Astrocyte of the spinal cord (primary cell): ENCODE measurements around the gene GRM4.
"Not testable (repeated sequence)": the region's sequence is repeated elsewhere in the genome, so short reads cannot be mapped to it uniquely, and the experiment has no call there.

Source experiments
- DNase-seq: peaks from one replicate; pipeline ENCODE4 v3.0.0; 2011; ENCODE audit warnings: low read depth, low spot score
- H3K4me3 ChIP-seq: 2 replicates; pipeline ENCODE4 v1.5.1; 2011; ENCODE audit warnings: low read depth, mild to moderate bottlenecking, low read length, moderate library complexity
- in situ Hi-C: cut with HindIII; loops from 2 replicates; pipeline ENCODE4 v1.10.0; 2017; ENCODE audit warnings: low sequenced_read_pairs
- TF ChIP-seq, protein P1 (sequence below): IDR thresholded peaks from 2 replicates; pipeline ENCODE4 v1.5.1; 2012; ENCODE audit warnings: low read depth, mild to moderate bottlenecking, low read length, inconsistent platforms

Gene GRM4

DNA sequence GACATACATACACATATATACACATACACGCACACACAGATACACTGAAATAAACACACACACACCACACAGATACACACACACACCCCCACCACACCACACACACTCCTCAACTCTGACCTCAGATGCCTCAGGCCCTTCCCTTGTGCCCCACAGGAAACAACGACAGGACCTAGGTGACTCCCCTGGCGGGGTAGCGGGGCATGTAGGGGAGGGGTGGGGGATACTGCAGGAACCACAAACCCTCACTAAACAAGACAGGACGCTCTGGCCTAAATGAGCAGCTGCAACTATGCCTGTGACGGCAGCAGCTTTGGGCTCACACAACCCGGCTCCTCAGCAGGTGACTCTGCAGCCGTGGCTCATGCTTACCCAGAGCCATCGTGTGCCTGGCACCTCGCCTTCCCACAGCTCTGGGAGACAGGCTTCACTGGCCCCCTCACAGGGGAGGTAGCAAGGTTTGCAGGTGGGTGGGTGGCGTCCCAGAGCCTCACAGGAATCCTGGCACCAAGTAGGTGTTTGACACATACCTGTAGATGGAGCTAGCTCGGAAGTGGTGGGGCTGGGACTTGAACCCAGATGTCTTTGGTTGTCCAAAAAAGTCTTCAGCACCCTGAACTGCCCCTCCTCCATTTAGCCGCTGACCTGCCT, 100.8 kb downstream of the GRM4 start:
- TF ChIP-seq, protein P1, sequence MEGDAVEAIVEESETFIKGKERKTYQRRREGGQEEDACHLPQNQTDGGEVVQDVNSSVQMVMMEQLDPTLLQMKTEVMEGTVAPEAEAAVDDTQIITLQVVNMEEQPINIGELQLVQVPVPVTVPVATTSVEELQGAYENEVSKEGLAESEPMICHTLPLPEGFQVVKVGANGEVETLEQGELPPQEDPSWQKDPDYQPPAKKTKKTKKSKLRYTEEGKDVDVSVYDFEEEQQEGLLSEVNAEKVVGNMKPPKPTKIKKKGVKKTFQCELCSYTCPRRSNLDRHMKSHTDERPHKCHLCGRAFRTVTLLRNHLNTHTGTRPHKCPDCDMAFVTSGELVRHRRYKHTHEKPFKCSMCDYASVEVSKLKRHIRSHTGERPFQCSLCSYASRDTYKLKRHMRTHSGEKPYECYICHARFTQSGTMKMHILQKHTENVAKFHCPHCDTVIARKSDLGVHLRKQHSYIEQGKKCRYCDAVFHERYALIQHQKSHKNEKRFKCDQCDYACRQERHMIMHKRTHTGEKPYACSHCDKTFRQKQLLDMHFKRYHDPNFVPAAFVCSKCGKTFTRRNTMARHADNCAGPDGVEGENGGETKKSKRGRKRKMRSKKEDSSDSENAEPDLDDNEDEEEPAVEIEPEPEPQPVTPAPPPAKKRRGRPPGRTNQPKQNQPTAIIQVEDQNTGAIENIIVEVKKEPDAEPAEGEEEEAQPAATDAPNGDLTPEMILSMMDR: no peak
- DNase-seq: no peak
- H3K4me3 ChIP-seq: no peak overlapping the region
- in situ Hi-C loops: no loop called here

DNA sequence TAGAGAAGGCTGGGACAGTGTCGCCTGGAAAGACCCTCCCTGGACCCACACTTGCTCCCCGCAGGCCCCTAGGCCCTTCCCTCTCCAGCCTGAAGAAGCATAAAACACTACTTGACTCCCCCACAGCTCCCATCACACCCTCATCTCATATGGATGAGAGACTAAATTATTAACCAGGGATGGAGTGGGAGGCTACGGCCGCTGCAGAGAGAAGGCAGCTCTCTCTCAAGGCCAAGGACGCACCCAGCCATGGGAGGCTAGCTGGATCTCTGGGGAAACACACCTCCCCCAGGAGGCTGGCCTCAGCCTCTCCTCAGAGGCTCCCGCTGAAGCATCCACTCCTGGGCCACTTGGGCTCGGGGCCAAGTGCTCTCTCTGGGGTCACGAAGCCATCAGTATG, 102.5 kb downstream of the GRM4 start:
- TF ChIP-seq, protein P1: no peak
- in situ Hi-C loops: no loop called here

DNA sequence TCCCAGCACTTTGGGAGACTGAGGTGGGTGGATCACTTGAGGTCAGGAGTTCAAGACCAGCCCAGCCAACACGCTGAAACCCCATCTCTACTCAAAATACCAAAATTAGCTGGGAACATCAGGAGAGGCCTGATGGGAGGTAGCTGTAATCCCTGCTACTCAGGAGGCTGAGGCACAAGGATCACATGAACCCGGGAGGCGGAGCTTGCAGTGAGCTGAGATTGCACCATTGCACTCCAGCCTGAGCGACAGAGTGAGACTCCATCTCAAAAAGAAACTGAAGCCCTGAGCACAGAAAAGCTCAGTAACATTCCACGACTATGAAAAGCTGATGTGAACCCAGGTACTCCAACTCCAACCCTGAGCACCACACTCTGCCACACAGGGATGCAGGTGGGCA, 103.9 kb downstream of the GRM4 start:
- in situ Hi-C loops, DNase-seq, H3K4me3 ChIP-seq: not testable (repeated sequence)

More for the DNA sequence above, 102.5 kb downstream of the GRM4 start:
- H3K4me3 ChIP-seq: no peak overlapping the region
- DNase-seq: no peak

DNA sequence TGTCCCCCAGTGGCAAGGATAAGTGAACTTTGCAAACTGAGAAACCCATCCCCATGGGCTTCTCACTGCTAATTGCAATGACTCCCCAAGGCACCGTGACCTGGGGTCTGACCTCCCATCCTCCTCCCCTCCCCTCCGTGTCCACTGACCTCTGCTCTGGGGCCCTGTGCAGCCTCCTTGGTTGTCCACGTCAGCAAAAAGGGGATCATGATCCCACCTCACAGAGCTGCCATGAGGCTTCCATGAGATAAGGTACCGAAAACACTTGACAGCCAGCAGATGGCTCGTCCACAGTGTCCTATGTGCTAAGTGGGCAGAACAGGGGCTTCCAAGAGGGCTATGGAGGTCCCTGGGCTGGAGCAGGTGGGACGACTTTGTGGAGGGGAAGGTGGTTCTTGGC, 104.5 kb downstream of the GRM4 start:
- in situ Hi-C loops: no loop called here

DNA sequence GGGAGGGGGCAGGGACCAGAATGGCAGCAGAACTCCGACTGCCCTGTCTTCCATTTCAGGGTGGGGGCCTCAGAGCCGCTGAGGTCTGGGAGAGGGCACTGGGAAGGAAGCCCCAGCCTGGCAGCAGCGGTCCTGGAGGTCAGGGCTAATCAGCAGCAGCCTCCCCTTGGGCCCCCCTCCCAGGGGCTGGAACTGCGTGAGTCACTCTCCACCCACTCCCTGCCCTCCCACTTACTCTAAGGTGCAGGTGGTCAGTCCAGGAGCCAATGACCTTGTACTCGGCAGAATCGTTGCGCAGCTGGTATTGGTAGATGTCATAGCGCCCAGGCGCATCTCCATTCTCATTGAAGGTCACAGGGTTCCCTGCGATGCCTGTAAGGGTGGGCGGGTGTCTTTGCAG, 105.9 kb downstream of the GRM4 start:
- in situ Hi-C loops: no loop called here
- no peak for DNase-seq
- H3K4me3 ChIP-seq: no peak overlapping the region
- TF ChIP-seq, protein P1: no peak

More for the DNA sequence above, 104.5 kb downstream of the GRM4 start:
- H3K4me3 ChIP-seq: no peak overlapping the region
- TF ChIP-seq, protein P1: no peak
- no peak for DNase-seq

DNA sequence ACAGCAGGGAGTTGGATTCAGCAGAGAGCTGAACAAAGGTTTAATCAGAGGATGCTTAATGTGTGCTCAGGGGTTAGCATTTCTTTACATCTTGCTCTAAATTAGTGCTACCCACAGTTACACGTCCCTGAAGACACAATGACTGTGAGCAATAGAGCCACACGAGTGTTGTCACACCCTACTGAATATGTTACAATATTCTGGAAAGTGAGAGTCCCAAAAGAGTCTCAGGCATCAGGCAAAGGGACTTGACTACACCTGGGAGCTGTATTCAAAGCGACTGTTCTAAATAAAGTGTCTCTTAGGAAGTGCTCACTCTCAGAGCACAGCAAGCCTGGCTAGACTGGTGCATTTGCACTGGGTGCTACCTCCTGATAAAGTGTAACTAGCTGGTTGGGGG, 108.7 kb downstream of the GRM4 start:
- no peak for DNase-seq
- in situ Hi-C loops: no loop called here
- TF ChIP-seq, protein P1: no peak
- H3K4me3 ChIP-seq: no peak overlapping the region

DNA sequence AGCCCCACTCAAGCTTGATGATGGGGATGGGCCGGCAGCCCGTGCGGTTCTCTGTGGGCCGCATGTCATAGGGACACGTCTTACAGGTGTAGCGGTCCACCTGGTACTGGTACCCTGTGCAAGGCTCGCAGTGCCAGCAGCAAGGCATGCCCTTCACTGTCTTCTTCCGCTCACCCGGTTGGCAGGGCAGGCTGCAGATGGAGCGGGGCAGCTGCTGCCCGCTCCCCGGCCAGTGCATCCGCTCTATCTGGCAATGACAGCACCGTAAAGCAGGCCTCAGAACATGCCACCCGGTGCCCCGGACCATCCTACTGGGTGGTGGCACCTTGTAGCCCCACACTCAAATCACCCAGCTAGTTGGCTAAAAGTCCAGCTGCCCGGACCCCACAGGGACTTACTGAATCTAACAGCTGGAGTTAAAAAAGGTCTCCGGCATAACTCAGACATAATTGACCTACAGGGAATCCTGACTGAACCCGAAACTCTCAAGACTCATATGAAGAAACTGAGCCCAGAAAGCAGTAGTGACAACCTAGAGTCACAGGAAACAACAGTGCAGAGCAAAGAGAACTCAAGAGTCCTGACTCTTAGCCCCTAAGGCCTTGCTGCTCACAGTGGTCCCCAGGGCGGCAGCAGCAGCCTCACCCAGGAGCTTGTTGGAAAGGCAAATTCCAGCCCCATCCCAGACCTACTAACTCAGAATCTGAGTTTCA, 109.4 kb downstream of the GRM4 start:
- TF ChIP-seq, protein P1: no peak
- H3K4me3 ChIP-seq: no peak overlapping the region
- DNase-seq: no peak
- in situ Hi-C loops: no loop called here
